LHCN-M2 (cell line): ENCODE data around the gene TLCD1. TPM values are rescaled to one million over a fixed set of nuclear protein-coding genes. Genes with fewer than 3 reads are reported as not detected.
"Not testable (repeated sequence)": the region's sequence is repeated elsewhere in the genome, so short reads cannot be mapped to it uniquely, and the experiment has no call there.

ENCODE experiments used
- DNase-seq: peaks from one replicate; pipeline ENCODE4 v3.0.0-alpha.2; 2012; ENCODE audit warnings: low read depth
- total RNA-seq: library from RNA; depleted of rRNA; stranded (reverse); fragments of >200 nt; gene quantifications from 2 replicates; pipeline ENCODE4 v1.2.3, GENCODE V29; 2014

Gene TLCD1
- total RNA-seq, 1 experiment from 2014 or later = 9.2 TPM

GRCh38 chr17:28729950-28730330 lies 3.9 kb upstream of the TLCD1 start:
- DNase-seq = no peak

- peak; percentile 88 for DNase-seq
These were observed 2.5 kb upstream of the TLCD1 start, which contains the start of gene NEK8 for GRCh38 chr17:28728364-28729200. NEK8 (plus strand) TSS chr17:28728788; CDS start chr17:28728814, 26 bp downstream.

- peak; percentile 93 for DNase-seq
These were observed 826 bp upstream of the TLCD1 start for GRCh38 chr17:28726627-28727491.

- peak; percentile 80 for DNase-seq
These were observed 290 bp downstream of the TLCD1 start for GRCh38 chr17:28725660-28726225.

GRCh38 chr17:28725166-28725659 lies 820 bp downstream of the TLCD1 start:
- peak; percentile 59 for DNase-seq

GRCh38 chr17:28724500-28725165 lies 1.4 kb downstream of the TLCD1 start:
- no peak for DNase-seq

- not testable (repeated sequence) for DNase-seq
These were observed 2.1 kb downstream of the TLCD1 start for GRCh38 chr17:28723836-28724499.

GRCh38 chr17:28723159-28723835 lies 2.7 kb downstream of the TLCD1 start:
- DNase-seq = no peak

- no peak for DNase-seq
These were observed 3.4 kb downstream of the TLCD1 start for GRCh38 chr17:28722417-28723158.

GRCh38 chr17:28720997-28721329 lies 5.1 kb downstream of the TLCD1 start:
- DNase-seq = not testable (repeated sequence)

GRCh38 chr17:28720247-28720996 lies 5.6 kb downstream of the TLCD1 start:
- no peak for DNase-seq

- no peak for DNase-seq
These were observed 7.0 kb downstream of the TLCD1 start for GRCh38 chr17:28719021-28719433.

- no peak for DNase-seq
These were observed 7.6 kb downstream of the TLCD1 start for GRCh38 chr17:28718333-28719020.

- DNase-seq = peak; percentile 81
These were observed 8.3 kb downstream of the TLCD1 start, which contains the start of gene RAB34 for GRCh38 chr17:28717578-28718332. RAB34 (minus strand) TSS chr17:28717868; CDS start chr17:28717266, 602 bp downstream.

- DNase-seq = no peak
These were observed 9.1 kb downstream of the TLCD1 start for GRCh38 chr17:28716740-28717577.

- DNase-seq = no peak
These were observed 10.8 kb downstream of the TLCD1 start for GRCh38 chr17:28715217-28715616.
